ENCODE results near the gene MYH16. TPM values are rescaled to one million over a fixed set of nuclear protein-coding genes. Genes with fewer than 3 reads are reported as not detected.
A peak's percentile ranks its signal among the peaks of the same experiment; 100 is the strongest.

The MYH16 gene
- total RNA-seq, 1 experiment from 2014 or later = not detected

- CTCF ChIA-PET = interaction anchor here (0.6 kb wide), 1 partner anchor 37 kb away, joined by 4 read pairs; no protein-coding TSS in a partner anchor
- Histone ChIP-seq H3K4me1 (peaks cover 4% of the 10 kb centered on the region; the same call in 1 of the 2 replicates), H3K4me3 (ENCODE audit: low read depth, low read length) (0 out of 2 replicates have a peak overlapping the region, but pooled peaks have one; percentile 73), H3K27me3 (replicated peaks; ENCODE audit: control insufficient read depth, insufficient read depth, low read length) (no peaks in the 10 kb centered on the region), H3K9me3 (no peaks in the 10 kb centered on the region), H3K36me3 (ENCODE audit: control insufficient read depth, insufficient read depth, low read length) (no peaks in the 10 kb centered on the region)
- H3K9me3 Mint-ChIP-seq (ENCODE audit: unreplicated experiment) = no peaks in the 10 kb centered on the region
- H3K36me3 Mint-ChIP-seq (ENCODE audit: insufficient read depth, unreplicated experiment) = peaks cover 16% of the 10 kb centered on the region
- BruUV-seq (replicated peaks) = no TSS peak
- POLR2A ChIA-PET = no interaction called here
- H3K4me1 Mint-ChIP-seq (ENCODE audit: low read depth, unreplicated experiment) = peaks cover 7% of the 10 kb centered on the region
- TF ChIP-seq, protein P1, sequence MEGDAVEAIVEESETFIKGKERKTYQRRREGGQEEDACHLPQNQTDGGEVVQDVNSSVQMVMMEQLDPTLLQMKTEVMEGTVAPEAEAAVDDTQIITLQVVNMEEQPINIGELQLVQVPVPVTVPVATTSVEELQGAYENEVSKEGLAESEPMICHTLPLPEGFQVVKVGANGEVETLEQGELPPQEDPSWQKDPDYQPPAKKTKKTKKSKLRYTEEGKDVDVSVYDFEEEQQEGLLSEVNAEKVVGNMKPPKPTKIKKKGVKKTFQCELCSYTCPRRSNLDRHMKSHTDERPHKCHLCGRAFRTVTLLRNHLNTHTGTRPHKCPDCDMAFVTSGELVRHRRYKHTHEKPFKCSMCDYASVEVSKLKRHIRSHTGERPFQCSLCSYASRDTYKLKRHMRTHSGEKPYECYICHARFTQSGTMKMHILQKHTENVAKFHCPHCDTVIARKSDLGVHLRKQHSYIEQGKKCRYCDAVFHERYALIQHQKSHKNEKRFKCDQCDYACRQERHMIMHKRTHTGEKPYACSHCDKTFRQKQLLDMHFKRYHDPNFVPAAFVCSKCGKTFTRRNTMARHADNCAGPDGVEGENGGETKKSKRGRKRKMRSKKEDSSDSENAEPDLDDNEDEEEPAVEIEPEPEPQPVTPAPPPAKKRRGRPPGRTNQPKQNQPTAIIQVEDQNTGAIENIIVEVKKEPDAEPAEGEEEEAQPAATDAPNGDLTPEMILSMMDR (IDR thresholded peaks at IDR 0.05; ENCODE audit: insufficient read depth in 1 of 2, low read depth in 1 of 2, low read length in 1 of 2, severe bottlenecking in 1 of 2, unreplicated experiment in 1 of 2) = no peak
- DNase-seq = no peak
- H3K27ac Mint-ChIP-seq (ENCODE audit: unreplicated experiment) = peak overlapping the region; percentile 91
- no peaks in the 10 kb centered on the region for H3K27me3 Mint-ChIP-seq (ENCODE audit: insufficient read depth, unreplicated experiment)
- intact Hi-C loops (cut with micrococcal nuclease; ENCODE audit: unreplicated experiment) = no loop called here
- peak overlapping the region; percentile 96 for H3K4me3 Mint-ChIP-seq (ENCODE audit: unreplicated experiment)
Measured at GRCh38 chr7:99324559-99324958, 51.9 kb downstream of the MYH16 start.

GRCh38 chr7:99325001-99325493, 52.4 kb downstream of the MYH16 start:
- H3K9me3 ChIP-seq = no peaks in the 10 kb centered on the region
- POLR2A ChIA-PET = interaction anchor here (0.6 to 1.2 kb wide), 2 partner anchors 48 to 295 kb away, joined by 3 to 4 read pairs; no protein-coding TSS in a partner anchor
- H3K36me3 ChIP-seq (ENCODE audit: control insufficient read depth, insufficient read depth, low read length) = no peaks in the 10 kb centered on the region
- H3K4me3 Mint-ChIP-seq (ENCODE audit: unreplicated experiment) = peak overlapping the region; percentile 96
- no peak for DNase-seq
- CTCF ChIA-PET = interaction anchor here (0.6 kb wide), 2 partner anchors 36 to 278 kb away, joined by 3 to 4 read pairs; no protein-coding TSS in a partner anchor
- BruUV-seq (replicated peaks) = TSS peak; percentile 85
- no peaks in the 10 kb centered on the region for H3K27me3 ChIP-seq (replicated peaks; ENCODE audit: control insufficient read depth, insufficient read depth, low read length)
- intact Hi-C loops (cut with micrococcal nuclease; ENCODE audit: unreplicated experiment) = loop anchor here (5.0 kb wide), 1 partner anchor 62 kb away; no protein-coding TSS in a partner anchor
- H3K9me3 Mint-ChIP-seq (ENCODE audit: unreplicated experiment) = no peaks in the 10 kb centered on the region
- peaks cover 8% of the 10 kb centered on the region for H3K4me1 Mint-ChIP-seq (ENCODE audit: low read depth, unreplicated experiment)
- peaks cover 4% of the 10 kb centered on the region; the same call in 1 of the 2 replicates for H3K4me1 ChIP-seq
- peaks cover 16% of the 10 kb centered on the region for H3K36me3 Mint-ChIP-seq (ENCODE audit: insufficient read depth, unreplicated experiment)
- H3K27me3 Mint-ChIP-seq (ENCODE audit: insufficient read depth, unreplicated experiment) = no peaks in the 10 kb centered on the region
- peak overlapping the region; percentile 73 for H3K4me3 ChIP-seq (ENCODE audit: low read depth, low read length)
- peak overlapping the region; percentile 91 for H3K27ac Mint-ChIP-seq (ENCODE audit: unreplicated experiment)
- TF ChIP-seq, protein P1 (IDR thresholded peaks at IDR 0.05; ENCODE audit: insufficient read depth in 1 of 2, low read depth in 1 of 2, low read length in 1 of 2, severe bottlenecking in 1 of 2, unreplicated experiment in 1 of 2) = no peak

GRCh38 chr7:99325592-99326407, 53.2 kb downstream of the MYH16 start, which contains the start of gene ARPC1A:
TSS of gene ARPC1A (plus strand) at chr7:99325898. CDS start at chr7:99333354, 7,456 bp downstream.
- CTCF ChIA-PET = interaction anchor here (0.5 to 0.6 kb wide), 2 partner anchors 279 to 1294 kb away, joined by 3 to 5 read pairs; no protein-coding TSS in a partner anchor
- H3K9me3 Mint-ChIP-seq (ENCODE audit: unreplicated experiment) = no peaks in the 10 kb centered on the region
- TF ChIP-seq, protein P1 (IDR thresholded peaks at IDR 0.05; ENCODE audit: insufficient read depth in 1 of 2, low read depth in 1 of 2, low read length in 1 of 2, severe bottlenecking in 1 of 2, unreplicated experiment in 1 of 2) = peak in 1 of 2 experiments; percentile 30
- H3K27ac Mint-ChIP-seq (ENCODE audit: unreplicated experiment) = peak within 1 kb of the TSS; percentile 91
- Histone ChIP-seq H3K9me3 (no peaks in the 10 kb centered on the region), H3K27me3 (replicated peaks; ENCODE audit: control insufficient read depth, insufficient read depth, low read length) (no peaks in the 10 kb centered on the region), H3K36me3 (ENCODE audit: control insufficient read depth, insufficient read depth, low read length) (no peaks in the 10 kb centered on the region), H3K4me3 (ENCODE audit: low read depth, low read length) (peak within 1 kb of the TSS; percentile 73), H3K4me1 (peaks cover 8% of the 10 kb centered on the region)
- POLR2A ChIA-PET = interaction anchor here (0.6 to 1.2 kb wide), 2 partner anchors 47 to 296 kb away, joined by 3 to 4 read pairs; no protein-coding TSS in a partner anchor
- no TSS peak for BruUV-seq (replicated peaks)
- H3K4me1 Mint-ChIP-seq (ENCODE audit: low read depth, unreplicated experiment) = peaks cover 15% of the 10 kb centered on the region
- intact Hi-C loops (cut with micrococcal nuclease; ENCODE audit: unreplicated experiment) = loop anchor here (5.0 kb wide), 1 partner anchor 62 kb away; no protein-coding TSS in a partner anchor
- H3K27me3 Mint-ChIP-seq (ENCODE audit: insufficient read depth, unreplicated experiment) = no peaks in the 10 kb centered on the region
- peak within 1 kb of the TSS; percentile 96 for H3K4me3 Mint-ChIP-seq (ENCODE audit: unreplicated experiment)
- peak; percentile 94 to 96 for DNase-seq
- H3K36me3 Mint-ChIP-seq (ENCODE audit: insufficient read depth, unreplicated experiment) = peaks cover 16% of the 10 kb centered on the region
